ENCODE data around the gene RBM17. TPM values are rescaled to one million over a fixed set of nuclear protein-coding genes. Genes with fewer than 3 reads are reported as not detected.
"Not testable (repeated sequence)": the region's sequence is repeated elsewhere in the genome, so short reads cannot be mapped to it uniquely, and the experiment has no call there.

Gene RBM17
- total RNA-seq, 2 donors from 2014 or later, result 156 to 200 TPM

- peaks cover 87% of the 10 kb centered on the region for H3K4me1 Mint-ChIP-seq (ENCODE audit: low read depth)
- peak overlapping the region; percentile 97 for H3K27ac Mint-ChIP-seq
- no peak for ATAC-seq (replicated peaks in 1 of 2)
- H3K4me3 Mint-ChIP-seq, result peak overlapping the region; percentile 84 to 96
- H3K9me3 Mint-ChIP-seq, result no peaks in the 10 kb centered on the region
- no peak for DNase-seq
- H3K27me3 Mint-ChIP-seq (ENCODE audit: low read depth), result peaks cover 8% of the 10 kb centered on the region
- peaks cover 0 to 2% of the 10 kb centered on the region in 2 donors for H3K36me3 Mint-ChIP-seq (ENCODE audit: insufficient read depth in 2 of 2)
These were observed 52.1 kb downstream of the RBM17 start for GRCh38 chr10:6140965-6141295.

DNA sequence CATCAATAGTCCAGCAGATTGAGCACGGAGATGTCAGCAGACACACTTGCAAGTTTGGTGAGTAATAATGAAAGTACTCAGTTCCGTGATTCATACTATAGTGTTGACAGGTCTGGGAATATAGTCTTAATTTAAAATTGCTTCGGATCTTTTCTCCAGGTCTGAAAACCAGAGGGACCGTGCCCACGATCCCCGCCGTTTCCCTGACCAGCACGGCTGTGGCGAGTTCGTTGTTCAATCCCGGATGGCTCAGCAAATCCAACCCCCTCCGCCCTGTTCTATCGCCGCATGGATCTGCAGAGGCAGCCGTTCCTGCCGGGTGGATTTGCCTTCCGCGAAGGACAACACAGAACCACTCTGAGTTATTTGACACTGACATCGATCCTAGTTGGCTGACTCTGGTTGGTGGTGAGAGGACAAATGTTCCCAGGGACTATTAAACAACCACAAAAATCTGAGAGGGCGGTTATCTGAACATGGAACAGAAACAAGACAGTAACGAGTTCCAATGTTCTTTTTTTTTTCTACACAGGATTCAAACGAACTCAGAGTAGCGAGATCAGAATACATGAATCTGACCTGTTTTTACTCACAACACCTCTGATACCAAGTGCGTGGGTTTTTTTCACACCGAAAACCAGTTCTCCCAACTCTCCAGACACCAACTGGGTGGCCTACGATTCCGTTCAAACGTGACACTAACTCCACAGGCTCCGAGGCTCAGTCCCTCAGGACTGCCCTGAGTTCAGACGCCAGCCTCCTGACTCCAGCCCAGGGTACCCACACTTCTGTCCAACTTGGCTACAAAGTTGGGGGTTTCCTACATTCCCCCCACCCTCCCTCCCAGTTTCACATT is 52.7 kb downstream of the RBM17 start:
- ATAC-seq (replicated peaks in 1 of 2), result peak; percentile 49 to 56
- H3K4me1 Mint-ChIP-seq (ENCODE audit: low read depth), result peaks cover 87% of the 10 kb centered on the region
- H3K27ac Mint-ChIP-seq, result peak overlapping the region; percentile 97
- peaks cover 0 to 2% of the 10 kb centered on the region in 2 donors for H3K36me3 Mint-ChIP-seq (ENCODE audit: insufficient read depth in 2 of 2)
- H3K27me3 Mint-ChIP-seq (ENCODE audit: low read depth), result peaks cover 8% of the 10 kb centered on the region
- H3K9me3 Mint-ChIP-seq, result no peaks in the 10 kb centered on the region
- peak; percentile 51 to 60 for DNase-seq
- H3K4me3 Mint-ChIP-seq, result peak overlapping the region; percentile 84 to 96

DNA sequence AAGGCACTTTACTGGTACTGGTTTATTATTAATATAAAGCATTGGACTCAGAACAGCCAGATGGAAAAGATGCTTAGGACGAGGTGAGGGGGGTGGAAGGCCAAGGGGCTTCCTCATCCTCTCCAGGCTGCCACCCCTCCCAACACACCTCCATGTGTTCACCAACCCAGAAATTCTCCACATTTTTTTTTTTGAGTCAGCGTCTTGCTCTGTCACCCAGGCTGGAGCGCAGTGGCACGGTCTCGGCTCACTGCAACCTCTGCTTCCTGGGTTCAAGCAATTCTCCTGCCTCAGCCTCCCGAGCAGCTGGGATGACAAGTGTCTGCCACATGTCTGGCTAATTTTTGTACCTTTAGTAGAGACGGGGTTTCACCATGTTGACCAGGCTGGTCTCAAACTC is 53.4 kb downstream of the RBM17 start:
- peak; percentile 12 to 20 for ATAC-seq (replicated peaks in 1 of 2)
- Mint-ChIP-seq H3K4me3 (peak overlapping the region; percentile 84 to 96), H3K4me1 (ENCODE audit: low read depth) (peaks cover 87% of the 10 kb centered on the region), H3K27ac (peak overlapping the region; percentile 69)
- not testable (repeated sequence) for H3K36me3 Mint-ChIP-seq (ENCODE audit: insufficient read depth in 2 of 2); H3K9me3 Mint-ChIP-seq; H3K27me3 Mint-ChIP-seq (ENCODE audit: low read depth); DNase-seq

- no peak for ATAC-seq (replicated peaks in 1 of 2)
- DNase-seq, result no peak
- Mint-ChIP-seq H3K27ac (peak overlapping the region; percentile 69), H3K4me1 (ENCODE audit: low read depth) (peaks cover 87% of the 10 kb centered on the region), H3K4me3 (peak overlapping the region; percentile 84 to 96), H3K36me3 (ENCODE audit: insufficient read depth in 2 of 2) (peaks cover 0 to 3% of the 10 kb centered on the region in 2 donors), H3K9me3 (no peaks in the 10 kb centered on the region), H3K27me3 (ENCODE audit: low read depth) (peaks cover 8% of the 10 kb centered on the region)
These were observed 53.8 kb downstream of the RBM17 start for GRCh38 chr10:6142644-6143043.

- ATAC-seq (replicated peaks in 1 of 2) (no peak), DNase-seq (no peak)
- H3K27ac Mint-ChIP-seq, result peak overlapping the region; percentile 69
- H3K4me1 Mint-ChIP-seq (ENCODE audit: low read depth), result peaks cover 87% of the 10 kb centered on the region
- H3K9me3 Mint-ChIP-seq, result no peaks in the 10 kb centered on the region
- H3K36me3 Mint-ChIP-seq (ENCODE audit: insufficient read depth in 2 of 2), result peaks cover 0 to 3% of the 10 kb centered on the region in 2 donors
- H3K27me3 Mint-ChIP-seq (ENCODE audit: low read depth), result peaks cover 8% of the 10 kb centered on the region
- peak overlapping the region; percentile 91 to 92 for H3K4me3 Mint-ChIP-seq
These were observed 54.3 kb downstream of the RBM17 start for GRCh38 chr10:6143181-6143580.

DNA sequence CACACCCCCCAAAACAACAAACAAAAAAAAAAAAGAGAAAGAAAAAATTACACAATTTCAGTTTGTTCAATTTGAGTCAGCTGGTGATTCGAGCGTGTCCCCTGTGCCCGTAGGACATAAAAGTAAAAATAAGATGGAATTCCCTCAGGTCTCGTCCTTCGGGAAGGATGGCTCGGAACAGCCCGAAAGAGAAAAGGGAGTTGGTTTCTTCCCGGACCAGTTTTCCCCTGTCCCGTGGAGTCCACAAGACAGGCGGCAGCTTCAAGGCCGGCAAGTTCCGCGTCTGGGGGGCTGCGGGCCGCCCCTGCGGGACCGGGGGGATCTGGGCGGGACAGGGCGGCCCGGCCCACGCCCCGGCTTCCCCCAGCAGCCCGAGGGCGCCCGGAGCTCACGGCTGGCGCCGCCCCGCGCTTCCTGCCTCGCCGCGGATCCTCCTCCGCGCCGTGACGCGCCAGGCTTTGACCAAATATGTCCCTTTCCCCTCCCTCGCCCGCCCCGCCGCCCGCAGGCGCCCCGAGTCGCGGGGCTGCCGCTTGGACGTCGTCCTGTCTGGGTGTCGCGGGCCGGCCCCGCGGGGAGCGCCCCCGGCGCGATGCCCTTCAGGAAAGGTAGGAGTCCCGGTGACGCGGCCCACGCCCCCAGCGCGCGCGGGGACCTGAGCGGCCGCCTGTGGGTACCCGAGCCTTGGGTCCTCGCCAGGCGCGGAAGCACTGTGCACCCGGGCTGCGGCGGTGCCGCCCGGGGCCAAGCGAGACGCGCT is 55.8 kb downstream of the RBM17 start:
- H3K4me3 Mint-ChIP-seq, result peak overlapping the region; percentile 91 to 92

GRCh38 chr10:6145166-6145987 is 56.5 kb downstream of the RBM17 start:
- peaks cover 89% of the 10 kb centered on the region for H3K4me1 Mint-ChIP-seq (ENCODE audit: low read depth)
- H3K4me3 Mint-ChIP-seq, result peak overlapping the region; percentile 91 to 92
- H3K36me3 Mint-ChIP-seq (ENCODE audit: insufficient read depth in 2 of 2), result peaks cover 0 to 5% of the 10 kb centered on the region in 2 donors
- no peaks in the 10 kb centered on the region for H3K9me3 Mint-ChIP-seq
- H3K27ac Mint-ChIP-seq, result no peak overlapping the region
- DNase-seq (no peak), ATAC-seq (replicated peaks in 1 of 2) (peak in 1 of 2 donors; percentile 1)
- no peaks in the 10 kb centered on the region for H3K27me3 Mint-ChIP-seq (ENCODE audit: low read depth)

More for the DNA sequence above, 55.8 kb downstream of the RBM17 start:
- H3K27me3 Mint-ChIP-seq (ENCODE audit: low read depth), result no peaks in the 10 kb centered on the region
- ATAC-seq (replicated peaks in 1 of 2) (peak; percentile 75 to 78), DNase-seq (peak; percentile 91 to 93)
- peaks cover 89% of the 10 kb centered on the region for H3K4me1 Mint-ChIP-seq (ENCODE audit: low read depth)
- H3K36me3 Mint-ChIP-seq (ENCODE audit: insufficient read depth in 2 of 2), result peaks cover 0 to 5% of the 10 kb centered on the region in 2 donors
- H3K9me3 Mint-ChIP-seq, result no peaks in the 10 kb centered on the region
- H3K27ac Mint-ChIP-seq, result peak overlapping the region; percentile 95

- Mint-ChIP-seq H3K9me3 (no peaks in the 10 kb centered on the region), H3K36me3 (ENCODE audit: insufficient read depth in 2 of 2) (peaks cover 0 to 5% of the 10 kb centered on the region in 2 donors), H3K27me3 (ENCODE audit: low read depth) (no peaks in the 10 kb centered on the region), H3K4me1 (ENCODE audit: low read depth) (peaks cover 89% of the 10 kb centered on the region), H3K4me3 (peak overlapping the region; percentile 91 to 92), H3K27ac (no peak overlapping the region)
- no peak for ATAC-seq (replicated peaks in 1 of 2)
- no peak for DNase-seq
These were observed 57.4 kb downstream of the RBM17 start for GRCh38 chr10:6146013-6146785.

DNA sequence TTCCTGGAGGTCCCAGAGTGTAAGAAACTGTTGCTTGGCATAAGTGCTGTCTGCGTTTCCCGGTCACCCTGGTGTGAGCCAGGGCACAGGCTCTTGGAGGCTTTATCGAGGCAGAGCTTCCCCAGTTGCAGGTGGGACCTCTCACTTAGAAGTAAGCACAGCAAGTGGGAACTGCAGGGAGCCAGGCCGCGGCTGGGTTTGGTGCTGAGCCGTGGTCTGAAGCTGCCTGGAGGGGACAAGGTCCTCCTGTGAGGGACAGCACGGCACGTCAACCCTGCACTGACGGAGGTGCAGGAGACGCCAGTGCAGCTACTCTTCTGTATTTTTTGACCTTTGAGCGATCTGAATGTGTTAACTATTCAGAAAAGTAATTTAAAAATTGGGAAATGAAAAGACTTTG is 58.1 kb downstream of the RBM17 start:
- Mint-ChIP-seq H3K4me3 (peak overlapping the region; percentile 91 to 92), H3K9me3 (no peaks in the 10 kb centered on the region), H3K36me3 (ENCODE audit: insufficient read depth in 2 of 2) (peaks cover 0 to 5% of the 10 kb centered on the region in 2 donors), H3K27ac (no peak overlapping the region), H3K4me1 (ENCODE audit: low read depth) (peaks cover 87% of the 10 kb centered on the region), H3K27me3 (ENCODE audit: low read depth) (no peaks in the 10 kb centered on the region)
- ATAC-seq (replicated peaks in 1 of 2) (no peak), DNase-seq (no peak)

DNA sequence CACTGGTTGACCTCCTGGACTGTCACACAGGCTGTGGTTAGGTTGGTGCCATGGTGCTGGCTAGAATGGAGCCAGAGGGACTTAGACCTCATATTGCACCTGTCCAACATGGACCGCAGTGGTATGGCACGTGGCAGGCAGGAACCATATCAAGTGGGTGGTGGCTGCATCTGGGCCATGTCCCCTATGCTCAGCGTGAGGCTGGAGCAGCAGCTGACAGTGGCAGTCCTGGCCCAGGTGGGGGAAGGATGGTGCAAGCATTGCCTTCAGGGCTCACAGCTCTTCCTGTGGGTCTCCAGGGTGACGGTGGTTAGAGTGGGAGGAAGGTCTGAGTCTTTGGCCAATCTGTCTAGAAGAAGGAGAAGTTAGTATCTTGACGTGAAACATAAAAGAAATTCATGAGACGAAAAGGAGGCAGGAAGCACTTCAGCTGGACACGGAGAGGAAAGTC is 59.4 kb downstream of the RBM17 start:
- Mint-ChIP-seq H3K27ac (peak overlapping the region; percentile 4), H3K36me3 (ENCODE audit: insufficient read depth in 2 of 2) (peaks cover 0 to 5% of the 10 kb centered on the region in 2 donors), H3K4me1 (ENCODE audit: low read depth) (peaks cover 82% of the 10 kb centered on the region), H3K9me3 (no peaks in the 10 kb centered on the region), H3K4me3 (peak overlapping the region; percentile 25 to 42), H3K27me3 (ENCODE audit: low read depth) (no peaks in the 10 kb centered on the region)
- no peak for DNase-seq
- ATAC-seq (replicated peaks in 1 of 2), result no peak

- peak in 1 of 2 donors; percentile 47 for DNase-seq
- Mint-ChIP-seq H3K27ac (no peak overlapping the region), H3K36me3 (ENCODE audit: insufficient read depth in 2 of 2) (peaks cover 0 to 5% of the 10 kb centered on the region in 2 donors), H3K9me3 (no peaks in the 10 kb centered on the region), H3K27me3 (ENCODE audit: low read depth) (no peaks in the 10 kb centered on the region), H3K4me1 (ENCODE audit: low read depth) (peaks cover 82% of the 10 kb centered on the region), H3K4me3 (peak overlapping the region; percentile 25 to 42)
- ATAC-seq (replicated peaks in 1 of 2), result no peak
These were observed 60.1 kb downstream of the RBM17 start for GRCh38 chr10:6148908-6149307.

All from activated T-cell treated with anti-CD3 and anti-CD28 coated beads, Interleukin-2, amount 50 U/mL, for 72 hours (primary cell).